ENCODE measurements around the gene SMIM22. TPM values are rescaled to one million over a fixed set of nuclear protein-coding genes. Genes with fewer than 3 reads are reported as not detected.

SMIM22 gene
- total and polyA plus RNA-seq, 4 donors, result 0.49 to 1.2 (median 0.72) TPM; not detected in 1

- TF ChIP-seq GABPA (IDR thresholded peaks at IDR 0.05 in 1 of 2, conservative IDR thresholded peaks at IDR 0.05 in 1 of 2) (no peak), ZBTB33 (IDR thresholded peaks at IDR 0.05) (no peak), HNF4A (conservative IDR thresholded peaks at IDR 0.05) (no peak), NR2F2 (IDR thresholded peaks at IDR 0.05) (no peak), SP1 (IDR thresholded peaks at IDR 0.05) (no peak)
- whole genome bisulfite sequencing, result 95% methylated on average over 23 of the region's 23 CpGs
- Histone ChIP-seq H3K9me3 (ENCODE audit: control insufficient read depth in 4 of 4, low read length in 3 of 4) (no peaks in the 10 kb centered on the region), H3K9ac (ENCODE audit: low read depth in 1 of 2, low read length in 2 of 2) (no peak overlapping the region), H3K4me1 (ENCODE audit: control insufficient read depth in 4 of 4, insufficient read depth in 4 of 4, low read length in 3 of 4) (peaks cover 0 to 3% (median 2%) of the 10 kb centered on the region in 4 donors), H3K27ac (ENCODE audit: low read depth in 1 of 2, low read length in 2 of 2) (no peak overlapping the region), H3K27me3 (ENCODE audit: control insufficient read depth in 4 of 4, insufficient read depth in 4 of 4, low read length in 3 of 4) (no peaks in the 10 kb centered on the region), H3K36me3 (ENCODE audit: control insufficient read depth in 4 of 4, insufficient read depth in 3 of 4, low read depth in 1 of 4, low read length in 3 of 4) (peaks cover 12 to 63% (median 32%) of the 10 kb centered on the region in 4 donors), H3K4me3 (ENCODE audit: low read depth in 1 of 3, low read length in 3 of 3) (no peak overlapping the region)
- no peak for DNase-seq (ENCODE audit: low spot score)
Measured at GRCh38 chr16:4760221-4760910, 34.8 kb upstream of the SMIM22 start.

- H3K9me3 ChIP-seq (ENCODE audit: control insufficient read depth in 4 of 4, low read length in 3 of 4), result no peaks in the 10 kb centered on the region
- no peak for DNase-seq (ENCODE audit: low spot score)
- no peak for TF ChIP-seq SP1 (IDR thresholded peaks at IDR 0.05)
- TF ChIP-seq FOXA1 (IDR thresholded peaks at IDR 0.05), result no peak
Measured at GRCh38 chr16:4762205-4762604, 33.0 kb upstream of the SMIM22 start.

GRCh38 chr16:4763791-4764190 lies 31.4 kb upstream of the SMIM22 start:
- no peak overlapping the region for H3K9ac ChIP-seq (ENCODE audit: low read depth in 1 of 2, low read length in 2 of 2)
- H3K4me1 ChIP-seq (ENCODE audit: control insufficient read depth in 4 of 4, insufficient read depth in 4 of 4, low read length in 3 of 4), result peaks cover 3 to 24% (median 22%) of the 10 kb centered on the region in 4 donors
- no peak overlapping the region for H3K4me3 ChIP-seq (ENCODE audit: low read depth in 1 of 3, low read length in 3 of 3)
- H3K9me3 ChIP-seq (ENCODE audit: control insufficient read depth in 4 of 4, low read length in 3 of 4), result no peaks in the 10 kb centered on the region
- no peak for DNase-seq (ENCODE audit: low spot score)
- no peak overlapping the region for H3K27ac ChIP-seq (ENCODE audit: low read depth in 1 of 2, low read length in 2 of 2)
- H3K27me3 ChIP-seq (ENCODE audit: control insufficient read depth in 4 of 4, insufficient read depth in 4 of 4, low read length in 3 of 4), result no peaks in the 10 kb centered on the region
- H3K36me3 ChIP-seq (ENCODE audit: control insufficient read depth in 4 of 4, insufficient read depth in 3 of 4, low read depth in 1 of 4, low read length in 3 of 4), result peaks cover 6 to 44% (median 24%) of the 10 kb centered on the region in 4 donors
- 94% methylated on average over 7 of the region's 7 CpGs for WGBS
- no peak for TF ChIP-seq NR2F2 (IDR thresholded peaks at IDR 0.05)
- no peak for TF ChIP-seq FOXA1 (IDR thresholded peaks at IDR 0.05)
- TF ChIP-seq ZBTB33 (IDR thresholded peaks at IDR 0.05), result no peak
- no peak for TF ChIP-seq EGR1 (IDR thresholded peaks at IDR 0.05; ENCODE audit: low read depth in 2 of 2)
- no peak for TF ChIP-seq HNF4G (IDR thresholded peaks at IDR 0.05)
- no peak for TF ChIP-seq CTCF (IDR thresholded peaks at IDR 0.05; ENCODE audit: low read depth, low read length, missing input control)
- TF ChIP-seq ATF3 (IDR thresholded peaks at IDR 0.05), result no peak
- TF ChIP-seq SP1 (IDR thresholded peaks at IDR 0.05), result no peak
- TF ChIP-seq RAD21 (IDR thresholded peaks at IDR 0.05), result no peak
- TF ChIP-seq TAF1 (conservative IDR thresholded peaks at IDR 0.05), result no peak
- no peak for TF ChIP-seq HNF4A (conservative IDR thresholded peaks at IDR 0.05)
- no peak for TF ChIP-seq REST (IDR thresholded peaks at IDR 0.05)
- TF ChIP-seq GABPA (IDR thresholded peaks at IDR 0.05 in 1 of 2, conservative IDR thresholded peaks at IDR 0.05 in 1 of 2), result no peak
- no peak for TF ChIP-seq MAX (IDR thresholded peaks at IDR 0.05)
- TF ChIP-seq JUND (IDR thresholded peaks at IDR 0.05), result no peak
- no peak for TF ChIP-seq RXRA (IDR thresholded peaks at IDR 0.05)
- TF ChIP-seq FOXA2 (IDR thresholded peaks at IDR 0.05), result no peak

More at GRCh38 chr16:4762205-4762604, 33.0 kb upstream of the SMIM22 start:
- Histone ChIP-seq H3K4me1 (ENCODE audit: control insufficient read depth in 4 of 4, insufficient read depth in 4 of 4, low read length in 3 of 4) (peaks cover 0 to 15% (median 13%) of the 10 kb centered on the region in 4 donors), H3K27me3 (ENCODE audit: control insufficient read depth in 4 of 4, insufficient read depth in 4 of 4, low read length in 3 of 4) (no peaks in the 10 kb centered on the region), H3K9ac (ENCODE audit: low read depth in 1 of 2, low read length in 2 of 2) (no peak overlapping the region), H3K4me3 (ENCODE audit: low read depth in 1 of 3, low read length in 3 of 3) (no peak overlapping the region), H3K36me3 (ENCODE audit: control insufficient read depth in 4 of 4, insufficient read depth in 3 of 4, low read depth in 1 of 4, low read length in 3 of 4) (peaks cover 10 to 54% (median 27%) of the 10 kb centered on the region in 4 donors), H3K27ac (ENCODE audit: low read depth in 1 of 2, low read length in 2 of 2) (no peak overlapping the region)
- 95% methylated on average over 9 of the region's 9 CpGs for WGBS

All from liver (tissue), 9 donors.